Measurements from ENCODE around the gene PIGL. TPM values are rescaled to one million over a fixed set of nuclear protein-coding genes. Genes with fewer than 3 reads are reported as not detected.

Gene PIGL
- total RNA-seq, 2 donors from 2014 or later: 34.5 to 109 TPM

- no peaks in the 10 kb centered on the region for H3K27me3 ChIP-seq
- 0% methylated on average over 75 of the region's 75 CpGs; no CpG with 5 or more reads in 1 of the 2 donors for WGBS, 2 donors
- H3K4me3 ChIP-seq: peak overlapping the region; percentile 26 to 63
- H3K9me3 ChIP-seq: no peaks in the 10 kb centered on the region
- peaks cover 0 to 3% of the 10 kb centered on the region in 2 donors for H3K36me3 ChIP-seq (replicated peaks in 1 of 2; ENCODE audit: insufficient read depth in 1 of 2, low read depth in 2 of 2)
- peak overlapping the region in 2 of 4 donors; percentile 60 to 81 for H3K27ac ChIP-seq
- DNase-seq: peak; percentile 17 to 50 (median 29)
- TF ChIP-seq CTCF (IDR thresholded peaks at IDR 0.05) (no peak), POLR2A (IDR thresholded peaks at IDR 0.05) (no peak)
- ATAC-seq: peak; percentile 76
- H3K4me1 ChIP-seq: peaks cover 13% of the 10 kb centered on the region
- intact Hi-C loops (cut with DNase I): no loop called here
These were observed 135.8 kb downstream of the PIGL start for GRCh38 chr17:16352667-16353316.

- H3K36me3 ChIP-seq (replicated peaks in 1 of 2; ENCODE audit: insufficient read depth in 1 of 2, low read depth in 2 of 2): no peaks in the 10 kb centered on the region
- DNase-seq: peak; percentile 47 to 74 (median 49)
- TF ChIP-seq POLR2A (IDR thresholded peaks at IDR 0.05) (peak in 2 of 3 donors; percentile 15 to 17), CTCF (IDR thresholded peaks at IDR 0.05) (peak in 3 of 7 experiments; percentile 17 to 67 (median 62))
- peak within 1 kb of the TSS; percentile 26 to 63 for H3K4me3 ChIP-seq
- peaks cover 13% of the 10 kb centered on the region for H3K4me1 ChIP-seq
- peak; percentile 80 for ATAC-seq
- intact Hi-C loops (cut with DNase I): no loop called here
- no peaks in the 10 kb centered on the region for H3K9me3 ChIP-seq
- peak within 1 kb of the TSS in 2 of 4 donors; percentile 60 to 81 for H3K27ac ChIP-seq
- H3K27me3 ChIP-seq: no peaks in the 10 kb centered on the region
- WGBS, 2 donors: 19 to 56% methylated on average over 27 to 62 of the region's 83 CpGs
These were observed 136.5 kb downstream of the PIGL start, which contains the start of gene CENPV for GRCh38 chr17:16353317-16354174. Gene CENPV, minus strand, starts transcription at chr17:16353469. Its CDS starts 33 bp downstream, at chr17:16353436.

- intact Hi-C loops (cut with DNase I): no loop called here
- Histone ChIP-seq H3K27me3 (no peaks in the 10 kb centered on the region), H3K27ac (no peak overlapping the region), H3K4me1 (peaks cover 13% of the 10 kb centered on the region), H3K36me3 (replicated peaks in 1 of 2; ENCODE audit: insufficient read depth in 1 of 2, low read depth in 2 of 2) (no peaks in the 10 kb centered on the region), H3K4me3 (no peak overlapping the region), H3K9me3 (no peaks in the 10 kb centered on the region)
- 91 to 94% methylated on average over 11 to 13 of the region's 14 CpGs for WGBS, 2 donors
- DNase-seq (no peak), ATAC-seq (no peak)
- TF ChIP-seq CTCF (IDR thresholded peaks at IDR 0.05): no peak
- no peak for TF ChIP-seq POLR2A (IDR thresholded peaks at IDR 0.05)
These were observed 137.6 kb downstream of the PIGL start for GRCh38 chr17:16354585-16354984.

- DNase-seq: no peak
- H3K4me1 ChIP-seq: no peaks in the 10 kb centered on the region
- no peaks in the 10 kb centered on the region for H3K36me3 ChIP-seq (replicated peaks in 1 of 2; ENCODE audit: insufficient read depth in 1 of 2, low read depth in 2 of 2)
- ATAC-seq: no peak
- no peak overlapping the region for H3K27ac ChIP-seq
- TF ChIP-seq POLR2A (IDR thresholded peaks at IDR 0.05): no peak
- TF ChIP-seq CTCF (IDR thresholded peaks at IDR 0.05): no peak
- H3K9me3 ChIP-seq: no peaks in the 10 kb centered on the region
- H3K4me3 ChIP-seq: no peak overlapping the region
- intact Hi-C loops (cut with DNase I): no loop called here
- no peaks in the 10 kb centered on the region for H3K27me3 ChIP-seq
These were observed 141.4 kb downstream of the PIGL start for GRCh38 chr17:16358394-16358793.

Data from body of pancreas (tissue), 4 donors.